Hematopoietic multipotent progenitor cell treated with erythropoietin and hydrocortisone succinate and interleukin-3 and kit ligand, for 4 days (in vitro differentiated cells): ENCODE measurements around the gene SDHAF4.
"Not testable (repeated sequence)": the region's sequence is repeated elsewhere in the genome, so short reads cannot be mapped to it uniquely, and the experiment has no call there.

Experiments used
- DNase-seq: peaks from one replicate; pipeline ENCODE4 v3.0.0-alpha.2; 2015

SDHAF4 gene

GRCh38 chr6:70593118-70593486 is 26.4 kb downstream of the SDHAF4 start:
- DNase-seq, result no peak

GRCh38 chr6:70599187-70599586 is 32.5 kb downstream of the SDHAF4 start:
- peak; percentile 53 for DNase-seq

- DNase-seq, result no peak
These were observed 34.3 kb downstream of the SDHAF4 start for GRCh38 chr6:70601014-70601413.

- DNase-seq, result no peak
These were observed 37.5 kb downstream of the SDHAF4 start for GRCh38 chr6:70604254-70604653.

GRCh38 chr6:70607371-70607770 is 40.6 kb downstream of the SDHAF4 start:
- not testable (repeated sequence) for DNase-seq

- not testable (repeated sequence) for DNase-seq
These were observed 42.5 kb downstream of the SDHAF4 start for GRCh38 chr6:70609181-70609580.

GRCh38 chr6:70616728-70617260 is 50.1 kb downstream of the SDHAF4 start:
- DNase-seq, result no peak

GRCh38 chr6:70620746-70621145 is 54.0 kb downstream of the SDHAF4 start:
- DNase-seq, result no peak

- no peak for DNase-seq
These were observed 55.7 kb downstream of the SDHAF4 start for GRCh38 chr6:70622461-70622860.

GRCh38 chr6:70625436-70625835 is 58.7 kb downstream of the SDHAF4 start:
- no peak for DNase-seq

GRCh38 chr6:70627500-70628254 is 60.9 kb downstream of the SDHAF4 start:
- DNase-seq, result no peak

GRCh38 chr6:70629929-70630328 is 63.2 kb downstream of the SDHAF4 start:
- DNase-seq, result no peak

GRCh38 chr6:70633870-70634269 is 67.1 kb downstream of the SDHAF4 start:
- DNase-seq, result no peak

GRCh38 chr6:70636596-70636995 is 69.9 kb downstream of the SDHAF4 start:
- no peak for DNase-seq

- no peak for DNase-seq
These were observed 71.7 kb downstream of the SDHAF4 start for GRCh38 chr6:70638468-70638867.
